HepG2 (cell line): ENCODE results near the gene ATP6V0D1. TPM values are rescaled to one million over a fixed set of nuclear protein-coding genes. Genes with fewer than 3 reads are reported as not detected.

ENCODE experiments used
- CTCF ChIP-seq: sonication (generic); formaldehyde crosslinking; IDR thresholded peaks from 2 replicates; pipeline ENCODE4 v1.5.0; 2020; ENCODE audit warnings: mild to moderate bottlenecking, missing genetic modification reagents, moderate library complexity
- E2F1 ChIP-seq: sonication (generic); formaldehyde crosslinking; IDR thresholded peaks from 2 replicates; pipeline ENCODE4 v1.5.0; 2020; ENCODE audit warnings: missing genetic modification reagents
- FOXA1 ChIP-seq, 2 experiments: fragments of 450-650 bp in 1 of 2; sonication (generic) in 1 of 2; formaldehyde crosslinking in 1 of 2; IDR thresholded peaks; 2 replicates each; pipeline versions ENCODE4 v1.4.0 to v1.6.1; 2016 to 2020; ENCODE audit warnings: missing genetic modification reagents in 1 of 2
- HBP1 ChIP-seq: IDR thresholded peaks from 2 replicates; pipeline ENCODE4 v1.6.1; 2016; ENCODE audit warnings: low read depth, control low read depth
- HNF1B ChIP-seq: sonication (generic); formaldehyde crosslinking; IDR thresholded peaks from 2 replicates; pipeline ENCODE4 v1.5.1; 2020; ENCODE audit warnings: mild to moderate bottlenecking, moderate library complexity, missing genetic modification reagents
- HOMEZ ChIP-seq: IDR thresholded peaks from 2 replicates; pipeline ENCODE4 v1.6.1; 2016; ENCODE audit warnings: low read depth
- KLF13 ChIP-seq: sonication (generic); formaldehyde crosslinking; IDR thresholded peaks from 2 replicates; pipeline ENCODE4 v1.4.0; 2020; ENCODE audit warnings: mild to moderate bottlenecking, missing genetic modification reagents
- NFIB ChIP-seq: sonication (generic); formaldehyde crosslinking; IDR thresholded peaks from 2 replicates; pipeline ENCODE4 v1.9.0; 2021; ENCODE audit warnings: missing genetic modification reagents, mild to moderate bottlenecking, borderline replicate concordance
- NFIC ChIP-seq: IDR thresholded peaks from 2 replicates; pipeline ENCODE4 v1.6.1; 2012; ENCODE audit warnings: mild to moderate bottlenecking, low read length, inconsistent platforms
- TOPORS ChIP-seq: sonication (generic); formaldehyde crosslinking; IDR thresholded peaks from 2 replicates; pipeline ENCODE4 v1.8.0; 2023; ENCODE audit warnings: mild to moderate bottlenecking, missing genetic modification reagents
- ZFP37 ChIP-seq: sonication (generic); formaldehyde crosslinking; IDR thresholded peaks from 2 replicates; pipeline ENCODE4 v1.4.0; 2020; ENCODE audit warnings: missing genetic modification reagents, borderline replicate concordance
- ZFX ChIP-seq: sonication (generic); formaldehyde crosslinking; IDR thresholded peaks from 2 replicates; pipeline ENCODE4 v1.4.0; 2020; ENCODE audit warnings: mild to moderate bottlenecking, low read depth, missing genetic modification reagents, moderate library complexity
- ZKSCAN5 ChIP-seq: sonication (generic); formaldehyde crosslinking; IDR thresholded peaks from 2 replicates; pipeline ENCODE4 v1.5.1; 2020; ENCODE audit warnings: mild to moderate bottlenecking, missing genetic modification reagents
- ZNF180 ChIP-seq: sonication (generic); formaldehyde crosslinking; IDR thresholded peaks from 2 replicates; pipeline ENCODE4 v1.4.0; 2020; ENCODE audit warnings: low read depth, missing genetic modification reagents, borderline replicate concordance
- ZNF264 ChIP-seq: sonication (generic); formaldehyde crosslinking; IDR thresholded peaks from 2 replicates; pipeline ENCODE4 v1.4.0; 2020; ENCODE audit warnings: missing genetic modification reagents
- ZNF558 ChIP-seq: sonication (generic); formaldehyde crosslinking; IDR thresholded peaks from 2 replicates; pipeline ENCODE4 v1.9.0; 2022; ENCODE audit warnings: mild to moderate bottlenecking, missing genetic modification reagents, borderline replicate concordance
- ZNF597 ChIP-seq: sonication (generic); formaldehyde crosslinking; IDR thresholded peaks from 2 replicates; pipeline ENCODE4 v1.5.0; 2020; ENCODE audit warnings: missing genetic modification reagents
- ZNF891 ChIP-seq: sonication (generic); formaldehyde crosslinking; IDR thresholded peaks from 2 replicates; pipeline ENCODE4 v1.5.0; 2020; ENCODE audit warnings: mild to moderate bottlenecking, missing genetic modification reagents
- polyA plus RNA-seq, 8 experiments: library from polyadenylated mRNA; depleted of rRNA in 3 of 8; stranded (reverse) in 7 of 8; unstranded in 1 of 8; fragments of >200 nt; fragmentation: Illumina TruSeq in 4 of 8; extraction: Trizol in 4 of 8; gene quantifications; 2 replicates each; pipeline versions ENCODE4 v1.2.1 to v1.2.3, GENCODE V29; 2011 to 2016; ENCODE audit warnings: low read depth in 4 of 8, missing spikeins in 1 of 8, mixed read lengths in 1 of 8; ENCODE audit not compliant: insufficient read depth in 1 of 8
- total RNA-seq, 5 experiments: library from RNA; depleted of rRNA; stranded (reverse); fragments of >200 nt; fragmentation: Illumina TruSeq; extraction: Trizol; gene quantifications; 2 replicates each; pipeline ENCODE4 v1.2.3, GENCODE V29; 2016; ENCODE audit warnings: low read depth in 1 of 5

The ATP6V0D1 gene
- total and polyA plus RNA-seq, 2 of the 13 experiments (the other 11 are each of a cell fraction or from before 2014, with no cell fraction given), result 51.1 to 61.3 TPM

GRCh38 chr16:67459066-67459860 is 21.7 kb downstream of the ATP6V0D1 start (continued):
- TF ChIP-seq ZNF180 (CRISPR knock-in tag) (no peak), NFIC (no peak), E2F1 (no peak), HOMEZ (no peak), KLF13 (CRISPR knock-in tag) (0 out of 2 replicates have a peak, but pooled peaks have one; percentile 19), HBP1 (CRISPR knock-in tag) (no peak), ZNF264 (CRISPR knock-in tag) (no peak), ZFP37 (CRISPR knock-in tag) (no peak), ZNF597 (CRISPR knock-in tag) (no peak), TOPORS (CRISPR knock-in tag) (no peak), ZFX (CRISPR knock-in tag) (peak; percentile 59; the same call in 1 of the 2 replicates), ZNF558 (no peak), FOXA1 (IDR thresholded peaks at IDR 0.05) (no peak), FOXA1 (CRISPR knock-in tag; IDR thresholded peaks at IDR 0.05) (no peak), CTCF (CRISPR knock-in tag) (peak; percentile 58), NFIB (CRISPR knock-in tag) (no peak), ZNF891 (CRISPR knock-in tag) (no peak), ZKSCAN5 (CRISPR knock-in tag) (no peak), HNF1B (CRISPR knock-in tag) (no peak)
